HAP-1 (cell line): ENCODE results near the gene CACNA1D.

Source experiments
- DNase-seq, 2 experiments: peaks; one replicate each; pipeline ENCODE4 v3.0.0-alpha.2; 2016 to 2020; ENCODE audit warnings: low spot score in 2 of 2
- H3K27me3 ChIP-seq: fragments of 250-450 bp; sonication (Bioruptor Pico); 2 replicates; pipeline ENCODE4 v1.5.1; 2020; ENCODE audit warnings: low read depth, mild to moderate bottlenecking, moderate library complexity
- H3K36me3 ChIP-seq: fragments of 250-450 bp; sonication (Bioruptor Pico); replicated peaks from 2 replicates; pipeline ENCODE4 v1.5.1; 2020; ENCODE audit warnings: mild to moderate bottlenecking
- H3K4me1 ChIP-seq: fragments of 250-450 bp; sonication (Bioruptor Pico); 2 replicates; pipeline ENCODE4 v1.5.1; 2020; ENCODE audit warnings: mild to moderate bottlenecking
- H3K4me3 ChIP-seq: fragments of 250-450 bp; sonication (Bioruptor Pico); 2 replicates; pipeline ENCODE4 v1.5.1; 2020; ENCODE audit warnings: mild to moderate bottlenecking, moderate library complexity
- H3K9me3 ChIP-seq: fragments of 250-450 bp; sonication (Bioruptor Pico); 2 replicates; pipeline ENCODE4 v1.5.1; 2020; ENCODE audit warnings: mild to moderate bottlenecking, moderate library complexity
- in situ Hi-C: fragments of 300-500 bp; cut with MboI; formaldehyde crosslinking; loops from 3 replicates; pipeline ENCODE4 v1.14.3; 2020; ENCODE audit warnings: low sequenced_read_pairs, inconsistent platforms, mixed read lengths

The CACNA1D gene

DNA sequence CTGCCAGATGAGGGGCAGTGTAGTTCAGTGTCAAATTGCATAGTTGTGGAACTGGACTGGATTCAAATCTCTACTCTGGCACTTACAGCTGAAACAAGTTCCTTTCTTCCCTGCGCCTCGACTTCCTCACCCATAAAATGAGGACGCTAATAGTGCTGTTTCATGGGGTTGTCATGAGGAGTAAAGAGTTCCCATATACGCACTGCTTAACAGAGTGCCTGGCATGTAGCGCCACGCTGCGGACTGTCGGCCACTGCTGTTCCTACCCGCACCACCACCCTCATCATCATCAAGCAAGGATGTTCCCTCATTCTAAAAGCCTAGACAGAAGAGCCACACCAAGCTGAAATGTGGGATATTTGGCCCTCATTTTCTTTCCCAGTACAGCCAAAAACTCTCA is 259.9 kb downstream of the CACNA1D start:
- H3K9me3 ChIP-seq, result no peaks in the 10 kb centered on the region
- in situ Hi-C loops, result no loop called here
- H3K36me3 ChIP-seq, result no peaks in the 10 kb centered on the region
- DNase-seq, result no peak
- H3K27me3 ChIP-seq, result no peaks in the 10 kb centered on the region
- H3K4me1 ChIP-seq, result no peaks in the 10 kb centered on the region
- H3K4me3 ChIP-seq, result no peak overlapping the region

DNA sequence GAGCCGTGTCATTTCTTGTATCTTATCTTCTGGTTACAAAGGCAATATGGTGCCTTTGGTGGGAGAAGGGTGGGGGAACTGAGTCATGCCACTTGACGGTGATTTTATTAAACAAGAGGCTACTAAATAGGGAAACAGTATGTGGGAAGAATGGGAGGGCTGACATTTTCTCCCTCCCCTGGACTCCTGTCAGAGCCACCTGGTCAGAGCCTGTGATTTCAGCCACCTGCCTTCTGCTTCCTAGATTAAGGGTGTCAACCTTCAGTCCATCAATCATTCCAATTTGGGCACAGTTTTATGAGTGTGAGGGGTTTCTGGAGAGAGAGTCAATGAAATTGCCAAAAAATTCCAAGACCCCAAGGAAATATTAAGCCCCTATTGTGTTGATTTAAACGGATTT is 264.4 kb downstream of the CACNA1D start:
- in situ Hi-C loops, result no loop called here
- DNase-seq, result no peak
- Histone ChIP-seq H3K9me3 (no peaks in the 10 kb centered on the region), H3K27me3 (0 out of 2 replicates have a peak, but pooled peaks cover 3% of the 10 kb centered on the region), H3K4me3 (no peak overlapping the region), H3K36me3 (no peaks in the 10 kb centered on the region), H3K4me1 (no peaks in the 10 kb centered on the region)

DNA sequence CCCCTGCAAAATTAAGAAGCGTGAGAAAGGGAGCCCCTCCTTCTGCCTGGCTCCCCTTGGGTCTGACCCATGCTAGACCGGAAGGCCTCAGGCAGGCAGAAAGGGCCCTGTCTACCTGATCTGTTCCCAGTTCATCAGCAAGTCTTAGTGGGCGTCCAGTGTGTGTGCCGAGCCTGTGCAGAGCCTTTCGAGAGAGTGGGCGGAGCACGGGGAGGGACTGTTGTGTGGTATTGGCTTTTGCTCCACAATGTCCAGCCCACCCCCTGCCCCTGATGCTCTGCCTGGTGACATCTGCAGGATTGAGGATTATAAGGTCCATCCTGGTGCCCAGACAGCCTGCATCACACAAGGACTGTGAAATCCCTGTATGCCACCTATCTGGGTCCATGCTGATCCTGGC is 268.9 kb downstream of the CACNA1D start:
- in situ Hi-C loops, result no loop called here
- no peaks in the 10 kb centered on the region for H3K36me3 ChIP-seq
- H3K9me3 ChIP-seq, result no peaks in the 10 kb centered on the region

DNA sequence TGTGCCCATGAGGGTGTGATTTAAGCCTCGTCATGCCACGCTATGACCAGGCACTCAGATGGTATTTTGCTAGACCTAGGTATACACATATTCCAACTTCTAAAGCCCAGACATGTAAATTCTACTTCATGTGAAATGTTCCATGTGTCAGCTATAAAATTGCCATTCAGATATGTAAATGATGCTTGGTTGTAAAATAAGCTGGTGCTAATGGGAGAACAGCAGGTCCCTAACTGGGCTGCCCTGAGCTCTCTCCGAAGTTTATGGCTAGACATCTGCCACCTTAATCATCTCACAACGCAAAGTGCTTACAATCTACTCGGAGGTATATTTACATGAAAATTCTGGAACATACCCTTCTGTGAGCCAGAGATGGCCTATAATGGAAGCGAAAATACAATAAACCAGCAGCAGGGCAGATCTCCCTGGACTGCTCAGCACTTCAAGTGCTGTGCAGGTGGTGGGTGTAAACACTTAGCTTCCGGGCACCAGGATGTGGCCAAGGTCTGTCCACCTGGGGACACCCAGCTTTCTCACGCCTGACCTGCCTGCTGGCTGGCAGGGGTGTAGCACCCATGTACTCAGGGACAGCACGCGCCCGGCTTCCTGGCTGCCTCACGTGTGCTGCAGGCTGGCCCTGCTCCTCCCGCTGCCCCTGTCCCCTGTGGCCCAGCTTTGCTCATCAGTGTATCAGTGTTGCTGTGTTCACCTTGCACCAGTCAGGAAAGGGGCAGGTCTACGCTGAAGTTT is 269.8 kb downstream of the CACNA1D start:
- no peak overlapping the region for H3K4me3 ChIP-seq
- in situ Hi-C loops, result no loop called here
- DNase-seq, result no peak
- H3K9me3 ChIP-seq, result no peaks in the 10 kb centered on the region
- no peaks in the 10 kb centered on the region for H3K36me3 ChIP-seq
- no peaks in the 10 kb centered on the region for H3K4me1 ChIP-seq
- 0 out of 2 replicates have a peak, but pooled peaks cover 3% of the 10 kb centered on the region for H3K27me3 ChIP-seq

More for the DNA sequence above, 268.9 kb downstream of the CACNA1D start:
- Histone ChIP-seq H3K4me3 (no peak overlapping the region), H3K27me3 (0 out of 2 replicates have a peak, but pooled peaks cover 3% of the 10 kb centered on the region), H3K4me1 (no peaks in the 10 kb centered on the region)
- DNase-seq, result no peak

DNA sequence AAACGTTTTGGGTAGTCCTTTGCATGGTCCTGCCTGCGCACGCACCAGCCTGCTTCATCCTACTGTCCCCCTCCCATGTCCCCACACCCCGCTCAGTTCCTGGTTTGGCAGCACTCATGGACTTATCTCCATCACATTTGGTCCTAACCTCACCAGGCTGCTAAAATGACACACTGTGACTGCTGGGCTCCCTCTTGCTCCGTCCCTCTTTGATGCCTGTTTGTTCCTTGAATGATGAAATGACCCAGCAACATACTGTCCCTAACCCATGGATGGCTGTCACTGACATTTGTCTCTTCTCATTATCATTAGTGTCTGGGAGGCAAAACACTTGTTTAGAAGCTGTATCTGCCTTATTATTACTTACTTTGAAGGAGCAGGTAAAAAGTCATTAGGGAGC is 271.3 kb downstream of the CACNA1D start:
- no peaks in the 10 kb centered on the region for H3K9me3 ChIP-seq
- H3K4me1 ChIP-seq, result no peaks in the 10 kb centered on the region
- in situ Hi-C loops, result no loop called here
- DNase-seq, result no peak
- 0 out of 2 replicates have a peak, but pooled peaks cover 3% of the 10 kb centered on the region for H3K27me3 ChIP-seq
- H3K4me3 ChIP-seq, result no peak overlapping the region
- no peaks in the 10 kb centered on the region for H3K36me3 ChIP-seq

DNA sequence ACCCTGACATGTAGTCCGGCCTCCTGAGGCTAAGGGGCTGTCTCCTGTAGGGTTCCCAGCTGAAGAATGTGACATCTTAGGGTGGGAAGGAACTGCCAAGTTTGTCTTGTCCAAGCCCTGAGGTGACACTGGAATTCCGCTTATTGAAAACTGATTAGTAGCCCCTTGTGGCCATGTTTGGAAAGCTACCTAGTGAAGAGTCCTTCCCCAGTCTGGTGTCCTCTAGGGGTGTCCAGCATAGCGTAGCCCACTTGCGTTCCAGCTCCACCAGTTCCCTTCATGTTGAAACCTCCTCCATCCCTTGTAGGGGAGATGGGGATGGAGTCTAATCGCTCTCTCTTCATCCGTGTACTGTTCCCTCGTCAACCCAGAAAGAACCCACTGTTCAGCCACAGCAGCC is 272.3 kb downstream of the CACNA1D start:
- no peaks in the 10 kb centered on the region for H3K9me3 ChIP-seq
- no peaks in the 10 kb centered on the region for H3K4me1 ChIP-seq
- H3K36me3 ChIP-seq, result no peaks in the 10 kb centered on the region
- no peaks in the 10 kb centered on the region for H3K27me3 ChIP-seq
- no peak for DNase-seq
- H3K4me3 ChIP-seq, result no peak overlapping the region
- in situ Hi-C loops, result no loop called here

DNA sequence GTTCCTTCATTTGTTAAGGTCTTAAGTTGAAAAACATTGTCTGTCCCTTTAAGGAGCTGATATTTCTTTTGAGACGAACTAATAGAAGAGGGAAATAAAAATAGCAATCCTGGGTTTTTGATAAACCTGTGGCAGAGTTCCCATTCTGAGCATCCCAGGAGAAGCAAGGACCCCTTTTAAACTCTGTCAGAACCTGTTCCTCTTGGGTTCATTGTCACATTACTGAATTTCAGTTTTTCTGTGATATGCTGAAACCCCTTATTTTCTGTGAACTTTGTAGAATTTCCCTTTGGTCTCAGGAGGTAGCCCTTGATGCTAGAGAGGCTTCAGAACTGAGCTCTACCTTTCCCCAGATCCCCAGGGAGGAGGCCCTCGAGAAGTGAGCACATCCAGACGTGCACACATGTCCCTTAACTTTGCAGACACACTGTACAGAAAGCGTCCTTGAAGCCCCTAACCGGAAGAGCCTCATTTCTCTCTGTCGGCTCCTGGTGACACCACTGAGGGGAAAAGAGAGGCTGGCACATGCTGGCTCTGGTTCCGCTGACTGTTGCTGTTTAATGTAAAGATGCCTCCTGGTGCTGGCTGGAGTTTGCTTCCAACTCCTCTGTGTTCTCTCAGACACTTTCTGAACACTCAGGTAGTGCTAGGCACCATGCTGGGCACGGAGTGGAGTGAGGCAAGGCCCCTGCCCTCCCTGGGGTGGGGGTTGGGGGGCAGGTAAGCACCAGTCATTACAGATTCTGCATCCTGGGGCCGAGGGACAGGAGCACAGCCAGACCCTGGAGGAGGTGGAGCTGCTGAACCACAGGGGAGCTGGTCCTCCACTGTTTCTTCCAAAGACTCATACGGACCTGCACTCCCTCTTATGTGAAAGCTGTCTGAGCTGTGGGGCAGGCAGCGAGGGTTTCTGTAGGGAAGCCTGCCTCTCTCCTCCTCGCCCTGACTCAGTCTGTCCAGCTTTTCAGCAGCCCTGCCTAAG is 274.4 kb downstream of the CACNA1D start:
- no peaks in the 10 kb centered on the region for H3K4me1 ChIP-seq
- no peaks in the 10 kb centered on the region for H3K36me3 ChIP-seq
- no peaks in the 10 kb centered on the region for H3K27me3 ChIP-seq
- no peaks in the 10 kb centered on the region for H3K9me3 ChIP-seq
- in situ Hi-C loops, result no loop called here
- no peak overlapping the region for H3K4me3 ChIP-seq
- DNase-seq, result no peak

DNA sequence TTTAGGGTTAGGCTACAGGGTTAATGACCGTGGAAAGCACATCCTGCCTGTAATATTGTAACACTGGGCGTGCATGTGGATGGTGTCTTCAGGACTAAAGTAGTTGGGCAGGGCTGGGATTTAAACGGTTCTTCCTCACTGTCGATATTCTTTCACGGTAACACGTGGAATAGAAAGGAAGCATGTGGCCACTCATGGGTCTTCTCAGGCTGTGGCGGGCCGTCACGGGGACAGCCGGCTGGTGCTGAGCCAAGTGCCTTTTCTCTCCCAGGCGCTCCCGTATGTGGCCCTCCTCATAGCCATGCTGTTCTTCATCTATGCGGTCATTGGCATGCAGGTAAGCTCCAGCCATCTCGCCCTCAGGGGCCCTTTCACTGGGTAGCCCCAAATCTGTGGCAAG is 278.2 kb downstream of the CACNA1D start:
- H3K9me3 ChIP-seq, result no peaks in the 10 kb centered on the region
- H3K4me3 ChIP-seq, result no peak overlapping the region
- no peak for DNase-seq
- no peaks in the 10 kb centered on the region for H3K27me3 ChIP-seq
- in situ Hi-C loops, result no loop called here
- no peaks in the 10 kb centered on the region for H3K4me1 ChIP-seq
- no peaks in the 10 kb centered on the region for H3K36me3 ChIP-seq

DNA sequence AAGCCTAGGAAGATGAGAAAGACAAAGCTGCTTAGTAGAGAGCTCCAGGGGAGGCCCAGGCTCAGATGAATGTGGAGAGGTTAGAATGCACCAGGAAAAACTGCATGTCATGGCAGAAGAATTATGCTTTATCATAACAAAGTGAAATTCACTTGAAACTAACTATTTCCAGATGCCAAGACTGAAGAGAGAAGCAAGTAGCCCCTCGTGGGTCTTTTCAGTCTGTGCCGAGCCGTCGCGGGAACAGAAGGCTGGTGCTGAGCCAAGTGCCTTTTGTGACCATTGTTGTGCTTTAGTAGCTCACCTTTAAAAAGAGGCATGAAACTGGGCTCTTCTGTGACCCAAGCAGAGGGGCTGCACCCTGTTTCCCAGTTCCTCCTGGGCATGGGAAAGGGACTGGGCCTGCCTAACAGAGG is 278.6 kb downstream of the CACNA1D start:
- in situ Hi-C loops, result no loop called here
- no peak for DNase-seq
- no peaks in the 10 kb centered on the region for H3K27me3 ChIP-seq
- no peaks in the 10 kb centered on the region for H3K9me3 ChIP-seq
- no peak overlapping the region for H3K4me3 ChIP-seq
- H3K36me3 ChIP-seq, result no peaks in the 10 kb centered on the region
- no peaks in the 10 kb centered on the region for H3K4me1 ChIP-seq

DNA sequence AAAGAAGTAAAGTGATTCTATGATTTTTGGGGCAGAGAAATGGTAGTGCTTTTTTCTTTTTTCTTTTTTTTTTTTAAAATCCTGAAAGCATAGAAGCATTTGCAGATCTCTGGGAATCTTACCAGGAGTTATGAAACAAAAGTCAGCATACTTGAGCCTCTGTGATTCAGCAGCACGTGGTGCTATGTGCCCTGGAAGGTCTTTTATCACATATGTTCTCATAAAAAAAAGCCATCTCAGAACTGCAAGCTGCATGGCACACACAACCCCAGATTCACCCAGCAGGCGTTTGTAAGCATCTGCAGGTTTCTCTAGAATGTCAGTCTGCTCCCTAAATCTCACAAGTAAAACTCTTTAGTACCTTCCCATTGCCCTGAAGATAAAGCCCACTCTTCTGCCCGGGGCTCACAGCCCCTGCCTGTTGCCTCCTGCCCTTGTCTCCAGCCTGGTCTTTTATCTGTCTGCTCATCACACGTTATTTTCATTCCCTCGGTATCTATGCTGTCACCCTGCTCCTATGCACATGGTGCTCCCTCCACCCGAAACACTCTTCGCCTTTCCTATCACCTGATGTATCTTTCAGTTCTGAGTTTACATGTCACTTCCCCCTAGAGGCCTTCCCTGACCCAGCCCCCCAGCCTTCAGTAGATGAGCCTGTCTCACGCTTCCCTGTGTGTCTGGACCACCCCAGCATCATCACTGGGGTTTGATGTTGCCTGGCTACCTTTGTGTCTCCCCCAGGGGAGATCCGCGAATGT is 279.4 kb downstream of the CACNA1D start:
- Histone ChIP-seq H3K27me3 (no peaks in the 10 kb centered on the region), H3K36me3 (no peaks in the 10 kb centered on the region), H3K4me3 (no peak overlapping the region), H3K4me1 (no peaks in the 10 kb centered on the region), H3K9me3 (no peaks in the 10 kb centered on the region)
- in situ Hi-C loops, result no loop called here
- no peak for DNase-seq

DNA sequence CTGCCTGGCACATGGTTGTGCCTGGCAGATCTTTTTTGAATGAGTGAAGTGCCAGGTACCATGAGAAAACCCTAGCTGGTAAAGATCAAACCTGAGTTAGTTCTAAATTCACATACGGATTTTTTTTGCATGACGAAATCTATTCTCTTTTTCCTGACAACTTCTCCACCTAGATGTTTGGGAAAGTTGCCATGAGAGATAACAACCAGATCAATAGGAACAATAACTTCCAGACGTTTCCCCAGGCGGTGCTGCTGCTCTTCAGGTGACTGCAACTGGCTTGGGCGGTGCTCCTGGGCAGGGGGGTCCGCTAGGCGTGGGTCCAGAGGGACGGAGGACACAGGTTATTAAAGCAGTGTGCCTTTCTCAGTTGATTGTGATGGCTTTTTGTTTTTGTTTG is 280.0 kb downstream of the CACNA1D start:
- in situ Hi-C loops, result no loop called here
- H3K4me1 ChIP-seq, result no peaks in the 10 kb centered on the region

DNA sequence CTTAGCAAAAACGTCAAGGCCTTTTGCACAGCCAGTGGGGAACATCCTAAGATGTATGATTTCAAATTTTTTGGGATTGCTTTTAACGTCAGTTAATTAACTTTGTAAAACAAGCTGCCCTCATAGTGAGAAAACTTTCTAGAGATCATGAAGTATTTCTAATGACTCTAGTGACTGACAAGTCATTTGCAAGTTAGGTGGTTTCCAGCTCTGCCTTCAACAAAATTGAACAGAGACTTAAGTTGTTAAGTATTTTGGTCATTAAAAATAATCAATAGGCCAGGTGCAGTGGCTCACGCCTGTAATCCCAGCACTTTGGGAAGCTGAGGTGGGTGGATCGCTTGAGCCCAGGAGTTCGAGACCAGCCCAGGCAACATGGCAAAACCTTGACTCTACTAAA is 280.6 kb downstream of the CACNA1D start:
- H3K27me3 ChIP-seq, result no peaks in the 10 kb centered on the region
- no peak for DNase-seq
- in situ Hi-C loops, result no loop called here
- no peaks in the 10 kb centered on the region for H3K4me1 ChIP-seq
- no peaks in the 10 kb centered on the region for H3K9me3 ChIP-seq
- H3K36me3 ChIP-seq, result no peaks in the 10 kb centered on the region
- no peak overlapping the region for H3K4me3 ChIP-seq

More for the DNA sequence above, 280.0 kb downstream of the CACNA1D start:
- no peak for DNase-seq
- H3K4me3 ChIP-seq, result no peak overlapping the region
- no peaks in the 10 kb centered on the region for H3K9me3 ChIP-seq
- H3K27me3 ChIP-seq, result no peaks in the 10 kb centered on the region
- no peaks in the 10 kb centered on the region for H3K36me3 ChIP-seq

DNA sequence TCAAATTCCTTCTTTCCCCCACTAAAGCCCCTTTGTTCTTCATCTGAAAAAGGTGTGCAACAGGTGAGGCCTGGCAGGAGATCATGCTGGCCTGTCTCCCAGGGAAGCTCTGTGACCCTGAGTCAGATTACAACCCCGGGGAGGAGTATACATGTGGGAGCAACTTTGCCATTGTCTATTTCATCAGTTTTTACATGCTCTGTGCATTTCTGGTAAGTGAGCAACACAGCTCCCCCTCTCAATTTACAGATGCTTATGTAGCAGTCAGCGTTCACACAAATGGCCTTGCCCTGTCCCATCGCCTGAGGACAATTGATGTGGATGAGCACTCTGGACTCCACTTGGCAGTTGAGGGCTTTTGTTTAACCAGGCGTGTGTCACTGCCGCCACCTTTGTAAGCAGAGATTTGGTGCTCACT is 281.4 kb downstream of the CACNA1D start:
- H3K36me3 ChIP-seq, result no peaks in the 10 kb centered on the region
- H3K9me3 ChIP-seq, result no peaks in the 10 kb centered on the region
- H3K4me1 ChIP-seq, result no peaks in the 10 kb centered on the region
- in situ Hi-C loops, result no loop called here
- DNase-seq, result peak in 1 of 2 experiments; percentile 20
- H3K27me3 ChIP-seq, result no peaks in the 10 kb centered on the region
- H3K4me3 ChIP-seq, result no peak overlapping the region
